OCI-LY3 (cell line): ENCODE results near the gene BLM.

Experiments
- H2AFZ ChIP-seq: fragments of 200-600, 300-600 bp; shearing (Covaris generic); 2 replicates; pipeline ENCODE4 v1.6.0; 2014; ENCODE audit warnings: antibody characterized with exemption, low read depth, low read length
- H3K27ac ChIP-seq: fragments of 200-600, 300-600 bp; sonication (generic); 2 replicates; pipeline ENCODE4 v1.5.1; 2014; ENCODE audit warnings: mild to moderate bottlenecking, low read length, moderate library complexity, mixed read lengths
- H3K27me3 ChIP-seq: fragments of 200-600, 300-600 bp; sonication (generic); 2 replicates; pipeline ENCODE4 v1.6.1; 2014; ENCODE audit warnings: low read depth, low read length, mixed read lengths
- H3K36me3 ChIP-seq: fragments of 200-600, 300-600 bp; sonication (generic); replicated peaks from 2 replicates; pipeline ENCODE3; 2014; ENCODE audit warnings: low read depth, low read length, mixed read lengths
- H3K4me1 ChIP-seq: fragments of 300-600, 200-600 bp; sonication (generic); 2 replicates; pipeline ENCODE4 v1.6.1; 2014; ENCODE audit warnings: low read length, mixed read lengths
- H3K4me2 ChIP-seq: fragments of 200-600, 300-600 bp; sonication (generic); 2 replicates; pipeline ENCODE4 v1.6.1; 2014; ENCODE audit warnings: low read length, mixed read lengths
- H3K4me3 ChIP-seq: fragments of 300-600, 200-600 bp; sonication (generic); 2 replicates; pipeline ENCODE4 v1.5.1; 2014; ENCODE audit warnings: antibody characterized with exemption, mild to moderate bottlenecking, low read length, moderate library complexity
- H3K79me2 ChIP-seq: fragments of 300-600, 200-600 bp; shearing (Covaris generic); 2 replicates; pipeline ENCODE4 v1.6.1; 2014; ENCODE audit warnings: mild to moderate bottlenecking, low read length, mixed read lengths
- H3K9ac ChIP-seq: fragments of 300-600, 200-600 bp; shearing (Covaris generic); 2 replicates; pipeline ENCODE4 v1.6.0; 2014; ENCODE audit warnings: mild to moderate bottlenecking, low read length, moderate library complexity
- H3K9me3 ChIP-seq: fragments of 200-600, 300-600 bp; shearing (Covaris generic); 2 replicates; pipeline ENCODE4 v1.6.1; 2014; ENCODE audit warnings: low read length, mixed read lengths; ENCODE audit not compliant: insufficient read depth
- H4K20me1 ChIP-seq: fragments of 200-600, 300-600 bp; sonication (generic); 2 replicates; pipeline ENCODE4 v1.6.1; 2016; ENCODE audit warnings: low read length, mixed read lengths; ENCODE audit not compliant: insufficient read depth
- CTCF ChIP-seq: fragments of 200-600, 300-600 bp; sonication (generic); IDR thresholded peaks from 2 replicates; pipeline ENCODE4 v1.5.1; 2014; ENCODE audit warnings: antibody characterized with exemption, low read length, low read depth
- EZH2phosphoT487 ChIP-seq: fragments of 200-600 bp; shearing (Covaris generic); IDR thresholded peaks from 2 replicates; pipeline ENCODE4 v1.6.1; 2018; ENCODE audit warnings: antibody characterized with exemption, mixed run types, low read depth

Gene BLM

DNA sequence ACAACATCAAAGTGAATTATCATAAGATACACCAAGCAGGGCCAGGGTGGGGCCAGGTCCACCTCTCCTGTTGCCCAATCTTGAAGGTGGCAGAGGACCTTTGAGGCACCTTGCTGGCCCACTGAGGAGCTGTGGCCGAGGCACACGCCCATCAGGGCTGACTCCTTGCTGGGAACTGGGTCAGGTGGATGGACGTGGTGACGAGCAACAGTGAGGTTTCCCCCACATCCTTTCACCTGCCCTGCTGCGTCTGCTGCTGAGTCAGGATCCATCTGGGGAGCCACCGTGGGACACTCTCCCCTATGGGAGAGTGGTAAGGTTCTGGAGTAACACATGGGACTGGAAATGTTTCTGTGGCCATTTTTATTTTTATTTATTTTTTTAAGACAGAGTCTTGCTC, 134.0 kb downstream of the BLM start:
- Histone ChIP-seq H3K4me3 (no peak overlapping the region), H3K27me3 (peaks cover 27% of the 10 kb centered on the region), H3K36me3 (no peaks in the 10 kb centered on the region), H3K79me2 (no peaks in the 10 kb centered on the region), H3K27ac (no peak overlapping the region), H3K9ac (no peak overlapping the region), H3K4me1 (peaks cover 18% of the 10 kb centered on the region), H3K4me2 (no peak overlapping the region), H2AFZ (no peak overlapping the region), H3K9me3 (no peaks in the 10 kb centered on the region), H4K20me1 (no peaks in the 10 kb centered on the region)
- no peak for TF ChIP-seq CTCF
- TF ChIP-seq EZH2phosphoT487, result no peak

DNA sequence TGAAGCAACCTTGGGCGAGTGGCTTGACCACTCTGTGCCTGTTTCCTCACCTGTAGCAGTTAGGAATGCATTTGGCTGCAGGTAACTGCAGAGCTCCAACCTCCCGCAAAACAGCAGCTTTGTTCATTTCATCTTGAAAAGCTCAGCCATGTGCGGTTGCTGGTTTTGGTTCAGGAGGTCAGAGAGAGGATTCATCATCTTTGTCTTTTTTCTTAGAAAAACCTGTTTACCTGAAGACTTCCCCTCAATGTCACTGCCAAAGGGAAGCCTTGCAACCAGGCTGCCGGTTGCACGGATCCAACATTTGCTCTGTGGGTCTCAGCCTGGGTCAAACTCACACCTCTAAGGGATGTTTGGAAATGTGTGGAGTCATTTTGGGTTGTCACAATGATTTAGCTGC, 134.8 kb downstream of the BLM start:
- Histone ChIP-seq H3K79me2 (no peaks in the 10 kb centered on the region), H3K4me1 (peaks cover 24% of the 10 kb centered on the region), H3K27ac (no peak overlapping the region), H3K9me3 (no peaks in the 10 kb centered on the region), H3K36me3 (no peaks in the 10 kb centered on the region), H2AFZ (no peak overlapping the region), H4K20me1 (no peaks in the 10 kb centered on the region), H3K4me3 (no peak overlapping the region), H3K9ac (no peak overlapping the region), H3K27me3 (peaks cover 27% of the 10 kb centered on the region), H3K4me2 (no peak overlapping the region)
- TF ChIP-seq EZH2phosphoT487 (no peak), CTCF (no peak)

GRCh38 chr15:90855139-90855538, 138.0 kb downstream of the BLM start:
- Histone ChIP-seq H3K4me2 (no peak overlapping the region), H3K9ac (no peak overlapping the region), H3K27me3 (peaks cover 27% of the 10 kb centered on the region), H3K9me3 (no peaks in the 10 kb centered on the region), H3K27ac (no peak overlapping the region), H2AFZ (no peak overlapping the region), H3K4me3 (no peak overlapping the region), H3K4me1 (peaks cover 24% of the 10 kb centered on the region), H3K79me2 (no peaks in the 10 kb centered on the region), H3K36me3 (no peaks in the 10 kb centered on the region), H4K20me1 (no peaks in the 10 kb centered on the region)
- no peak for TF ChIP-seq CTCF
- no peak for TF ChIP-seq EZH2phosphoT487

GRCh38 chr15:90857337-90857736, 140.2 kb downstream of the BLM start:
- TF ChIP-seq EZH2phosphoT487, result no peak
- no peak for TF ChIP-seq CTCF
- H2AFZ ChIP-seq, result no peak overlapping the region
- H3K9me3 ChIP-seq, result no peaks in the 10 kb centered on the region
- no peaks in the 10 kb centered on the region for H3K36me3 ChIP-seq
- no peaks in the 10 kb centered on the region for H4K20me1 ChIP-seq
- H3K4me3 ChIP-seq, result no peak overlapping the region
- H3K27ac ChIP-seq, result no peak overlapping the region
- peaks cover 20% of the 10 kb centered on the region for H3K4me1 ChIP-seq
- H3K79me2 ChIP-seq, result no peaks in the 10 kb centered on the region
- no peak overlapping the region for H3K9ac ChIP-seq
- H3K4me2 ChIP-seq, result no peak overlapping the region
- H3K27me3 ChIP-seq, result peaks cover 7% of the 10 kb centered on the region
